Astrocyte (in vitro differentiated cells and primary cell): ENCODE measurements around the gene RHOBTB1.

Experiments
- EZH2 ChIP-seq: IDR thresholded peaks from 2 replicates; pipeline ENCODE4 v1.6.1; 2012; ENCODE audit warnings: mild to moderate bottlenecking, low read length, inconsistent platforms; ENCODE audit not compliant: insufficient read depth
- TF ChIP-seq, protein P1 (sequence below): IDR thresholded peaks from 2 replicates; pipeline ENCODE4 v1.5.1; 2011; ENCODE audit warnings: low read depth, mild to moderate bottlenecking, inconsistent platforms, low read length, moderate library complexity; ENCODE audit not compliant: insufficient read depth

DNA sequence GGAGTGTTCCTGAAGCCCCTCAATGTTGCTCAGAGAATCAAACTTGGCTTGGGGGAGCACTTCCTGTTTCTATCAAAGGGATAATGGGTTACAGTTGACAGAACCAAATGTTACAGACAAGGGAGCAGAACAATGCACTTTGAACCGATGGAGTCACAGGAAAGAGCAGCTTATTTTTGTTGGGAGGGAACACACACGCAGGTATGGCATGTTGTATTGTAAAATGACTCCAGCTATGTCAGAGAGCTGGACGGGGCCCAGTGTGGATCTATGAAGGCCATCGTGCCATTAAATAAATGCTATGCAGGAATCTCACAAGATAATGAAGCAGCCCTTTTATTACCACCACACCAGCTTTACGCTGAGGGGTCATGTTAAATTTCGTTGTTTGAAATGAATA lies 35.1 kb downstream of the RHOBTB1 start:
- TF ChIP-seq, protein P1, sequence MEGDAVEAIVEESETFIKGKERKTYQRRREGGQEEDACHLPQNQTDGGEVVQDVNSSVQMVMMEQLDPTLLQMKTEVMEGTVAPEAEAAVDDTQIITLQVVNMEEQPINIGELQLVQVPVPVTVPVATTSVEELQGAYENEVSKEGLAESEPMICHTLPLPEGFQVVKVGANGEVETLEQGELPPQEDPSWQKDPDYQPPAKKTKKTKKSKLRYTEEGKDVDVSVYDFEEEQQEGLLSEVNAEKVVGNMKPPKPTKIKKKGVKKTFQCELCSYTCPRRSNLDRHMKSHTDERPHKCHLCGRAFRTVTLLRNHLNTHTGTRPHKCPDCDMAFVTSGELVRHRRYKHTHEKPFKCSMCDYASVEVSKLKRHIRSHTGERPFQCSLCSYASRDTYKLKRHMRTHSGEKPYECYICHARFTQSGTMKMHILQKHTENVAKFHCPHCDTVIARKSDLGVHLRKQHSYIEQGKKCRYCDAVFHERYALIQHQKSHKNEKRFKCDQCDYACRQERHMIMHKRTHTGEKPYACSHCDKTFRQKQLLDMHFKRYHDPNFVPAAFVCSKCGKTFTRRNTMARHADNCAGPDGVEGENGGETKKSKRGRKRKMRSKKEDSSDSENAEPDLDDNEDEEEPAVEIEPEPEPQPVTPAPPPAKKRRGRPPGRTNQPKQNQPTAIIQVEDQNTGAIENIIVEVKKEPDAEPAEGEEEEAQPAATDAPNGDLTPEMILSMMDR = no peak
- no peak for TF ChIP-seq EZH2
